Neural cell (in vitro differentiated cells): Measurements from ENCODE around the gene PMF1. TPM values are rescaled to one million over a fixed set of nuclear protein-coding genes. Genes with fewer than 3 reads are reported as not detected.
"Not testable (repeated sequence)": the region's sequence is repeated elsewhere in the genome, so short reads cannot be mapped to it uniquely, and the experiment has no call there.

Experiments used
- H2AFZ ChIP-seq: fragments of 200-600, 300-800 bp; sonication (generic), shearing (Covaris generic); 2 replicates; pipeline ENCODE4 v1.6.0; 2014; ENCODE audit warnings: low read depth, mild to moderate bottlenecking, antibody characterized with exemption, low read length, moderate library complexity
- H3F3A ChIP-seq: fragments of 200-600 bp; shearing (Covaris generic); 2 replicates; pipeline ENCODE4 v1.6.1; 2016; ENCODE audit warnings: mild to moderate bottlenecking, moderate library complexity, mixed read lengths, antibody characterized with exemption, low read length; ENCODE audit not compliant: insufficient read depth, poor library complexity, severe bottlenecking
- H3K27ac ChIP-seq: fragments of 200-600, 300-800 bp; sonication (generic), shearing (Covaris generic); 2 replicates; pipeline ENCODE4 v1.5.1; 2014; ENCODE audit warnings: mild to moderate bottlenecking, low read length, moderate library complexity
- H3K27me3 ChIP-seq: fragments of 300-800, 200-600 bp; sonication (generic), shearing (Covaris generic); 2 replicates; pipeline ENCODE4 v1.6.0; 2014; ENCODE audit warnings: mild to moderate bottlenecking, low read depth, low read length, moderate library complexity; ENCODE audit not compliant: insufficient read depth
- H3K36me3 ChIP-seq: fragments of 300-800, 200-600 bp; sonication (generic), shearing (Covaris generic); 2 replicates; pipeline ENCODE4 v1.5.1; 2014; ENCODE audit warnings: mild to moderate bottlenecking, antibody characterized with exemption, low read length, moderate library complexity; ENCODE audit not compliant: insufficient read depth
- H3K4me2 ChIP-seq: fragments of 300-800, 200-600 bp; sonication (generic), shearing (Covaris generic); 2 replicates; pipeline ENCODE4 v1.6.0; 2014; ENCODE audit warnings: mild to moderate bottlenecking, low read length
- H3K4me3 ChIP-seq: fragments of 300-800, 200-600 bp; sonication (generic), shearing (Covaris generic); 2 replicates; pipeline ENCODE4 v1.5.1; 2014; ENCODE audit warnings: mild to moderate bottlenecking, low read length, moderate library complexity
- H3K79me2 ChIP-seq: fragments of 200-600 bp; shearing (Covaris generic); replicated peaks from 2 replicates; pipeline ENCODE4 v1.6.0; 2014; ENCODE audit warnings: mild to moderate bottlenecking, low read length, moderate library complexity; ENCODE audit not compliant: insufficient read depth
- H3K9ac ChIP-seq: fragments of 300-800, 200-600 bp; sonication (generic), shearing (Covaris generic); 2 replicates; pipeline ENCODE4 v1.6.1; 2016; ENCODE audit warnings: mild to moderate bottlenecking, low read length, mixed read lengths
- H3K9me2 ChIP-seq: fragments of 200-600 bp; shearing (Covaris generic); 2 replicates; pipeline ENCODE4 v1.6.1; 2016; ENCODE audit warnings: mild to moderate bottlenecking, low read length, mixed read lengths; ENCODE audit not compliant: insufficient read depth
- H3K9me3 ChIP-seq: fragments of 200-600, 300-800 bp; sonication (generic), shearing (Covaris generic); 2 replicates; pipeline ENCODE4 v1.6.1; 2016; ENCODE audit warnings: mild to moderate bottlenecking, mixed run types, low read length, moderate library complexity, mixed read lengths
- H4K20me1 ChIP-seq: fragments of 200-600 bp; shearing (Covaris generic); 2 replicates; pipeline ENCODE4 v1.6.1; 2016; ENCODE audit warnings: mild to moderate bottlenecking, mixed run types; ENCODE audit not compliant: insufficient read depth
- EP300 ChIP-seq: fragments of 450-650 bp; conservative IDR thresholded peaks from 2 replicates; pipeline ENCODE4 v1.6.1; 2014; ENCODE audit warnings: antibody characterized with exemption, mild to moderate bottlenecking, moderate library complexity; ENCODE audit not compliant: poor library complexity, severe bottlenecking
- EZH2 ChIP-seq: fragments of 200-600, 300-800 bp; shearing (Covaris generic), sonication (generic); IDR thresholded peaks from 2 replicates; pipeline ENCODE4 v1.6.1; 2014; ENCODE audit warnings: antibody characterized with exemption, low read length, borderline replicate concordance, mild to moderate bottlenecking; ENCODE audit not compliant: insufficient read depth, poor library complexity, severe bottlenecking
- MXI1 ChIP-seq: fragments of 450-650 bp; conservative IDR thresholded peaks from 2 replicates; pipeline ENCODE4 v1.6.1; 2014; ENCODE audit warnings: antibody characterized with exemption, mild to moderate bottlenecking; ENCODE audit not compliant: poor library complexity, severe bottlenecking
- POLR2AphosphoS5 ChIP-seq: IDR thresholded peaks from 2 replicates; pipeline ENCODE4 v1.6.1; 2012
- RAD21 ChIP-seq: fragments of 450-650 bp; conservative IDR thresholded peaks from 2 replicates; pipeline ENCODE4 v1.6.1; 2014; ENCODE audit warnings: antibody characterized with exemption, mild to moderate bottlenecking, moderate library complexity
- SMC3 ChIP-seq: fragments of 450-650 bp; conservative IDR thresholded peaks from 2 replicates; pipeline ENCODE4 v1.6.1; 2014; ENCODE audit warnings: antibody characterized with exemption, mild to moderate bottlenecking, moderate library complexity; ENCODE audit not compliant: poor library complexity
- TAF1 ChIP-seq: IDR thresholded peaks from 2 replicates; pipeline ENCODE4 v1.6.1; 2012; ENCODE audit warnings: low read depth
- polyA plus RNA-seq: library from polyadenylated mRNA; depleted of rRNA; stranded (reverse); fragments of >200 nt; gene quantifications from 2 replicates; pipeline ENCODE4 v1.2.3, GENCODE V29; 2014
- TF ChIP-seq, protein P1 (sequence below): fragments of 450-650 bp; IDR thresholded peaks from 2 replicates; pipeline ENCODE4 v1.5.1; 2014; ENCODE audit warnings: antibody characterized with exemption, mild to moderate bottlenecking, moderate library complexity; ENCODE audit not compliant: poor library complexity, severe bottlenecking
- TF ChIP-seq, protein P2 (sequence below): IDR thresholded peaks from 2 replicates; pipeline ENCODE4 v1.6.1; 2012; ENCODE audit warnings: borderline replicate concordance

The PMF1 gene
- polyA plus RNA-seq, 1 donor from 2014 or later: 97.0 TPM

DNA sequence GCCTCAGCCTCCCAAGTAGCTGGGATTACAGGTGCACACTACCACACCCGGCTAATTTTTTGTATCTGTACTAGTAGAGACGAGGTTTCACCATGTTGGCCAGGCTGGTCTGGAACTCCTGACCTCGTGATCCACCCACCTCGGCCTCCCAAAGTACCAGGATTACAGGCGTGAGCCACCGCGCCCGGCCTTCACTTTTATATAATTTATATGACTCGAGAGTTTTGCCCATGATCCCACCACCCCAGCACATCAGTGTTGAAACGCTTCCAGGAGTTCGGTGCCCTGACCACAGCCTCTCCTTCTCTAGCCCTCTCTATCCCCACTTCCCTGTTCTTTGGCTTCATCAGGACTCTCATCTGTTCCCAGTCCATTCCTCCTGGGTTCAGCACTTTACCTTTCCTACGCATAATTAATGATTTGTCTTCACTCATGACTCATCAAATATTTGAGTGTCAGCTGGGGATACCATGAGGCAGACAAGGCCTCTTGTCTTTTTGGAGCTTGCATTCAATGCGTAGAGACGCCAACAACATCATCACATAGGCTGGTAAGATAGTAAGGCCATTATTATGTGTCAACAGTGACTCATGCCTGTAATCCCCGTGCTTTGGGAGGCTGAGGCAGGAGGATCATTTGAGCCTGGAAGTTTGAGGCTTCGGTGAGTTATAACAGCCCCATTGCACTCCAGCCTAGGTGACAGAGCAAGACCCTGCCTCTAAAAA is 1.4 kb downstream of the PMF1 start:
- Histone ChIP-seq H3K27me3 (no peaks in the 10 kb centered on the region), H4K20me1 (no peaks in the 10 kb centered on the region), H3K4me3 (peak overlapping the region; percentile 81), H2AFZ (no peak overlapping the region), H3K9me3 (no peaks in the 10 kb centered on the region), H3K4me2 (peak overlapping the region; percentile 94), H3F3A (no peaks in the 10 kb centered on the region), H3K9ac (peak overlapping the region; percentile 89), H3K27ac (peak overlapping the region; percentile 96), H3K9me2 (no peaks in the 10 kb centered on the region), H3K36me3 (no peaks in the 10 kb centered on the region), H3K79me2 (peaks cover 11% of the 10 kb centered on the region)
- TF ChIP-seq EP300: no peak
- TF ChIP-seq RAD21: no peak
- TF ChIP-seq EZH2: no peak
- no peak for TF ChIP-seq TAF1
- TF ChIP-seq, protein P1, sequence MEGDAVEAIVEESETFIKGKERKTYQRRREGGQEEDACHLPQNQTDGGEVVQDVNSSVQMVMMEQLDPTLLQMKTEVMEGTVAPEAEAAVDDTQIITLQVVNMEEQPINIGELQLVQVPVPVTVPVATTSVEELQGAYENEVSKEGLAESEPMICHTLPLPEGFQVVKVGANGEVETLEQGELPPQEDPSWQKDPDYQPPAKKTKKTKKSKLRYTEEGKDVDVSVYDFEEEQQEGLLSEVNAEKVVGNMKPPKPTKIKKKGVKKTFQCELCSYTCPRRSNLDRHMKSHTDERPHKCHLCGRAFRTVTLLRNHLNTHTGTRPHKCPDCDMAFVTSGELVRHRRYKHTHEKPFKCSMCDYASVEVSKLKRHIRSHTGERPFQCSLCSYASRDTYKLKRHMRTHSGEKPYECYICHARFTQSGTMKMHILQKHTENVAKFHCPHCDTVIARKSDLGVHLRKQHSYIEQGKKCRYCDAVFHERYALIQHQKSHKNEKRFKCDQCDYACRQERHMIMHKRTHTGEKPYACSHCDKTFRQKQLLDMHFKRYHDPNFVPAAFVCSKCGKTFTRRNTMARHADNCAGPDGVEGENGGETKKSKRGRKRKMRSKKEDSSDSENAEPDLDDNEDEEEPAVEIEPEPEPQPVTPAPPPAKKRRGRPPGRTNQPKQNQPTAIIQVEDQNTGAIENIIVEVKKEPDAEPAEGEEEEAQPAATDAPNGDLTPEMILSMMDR: no peak
- no peak for TF ChIP-seq SMC3
- TF ChIP-seq, protein P2, sequence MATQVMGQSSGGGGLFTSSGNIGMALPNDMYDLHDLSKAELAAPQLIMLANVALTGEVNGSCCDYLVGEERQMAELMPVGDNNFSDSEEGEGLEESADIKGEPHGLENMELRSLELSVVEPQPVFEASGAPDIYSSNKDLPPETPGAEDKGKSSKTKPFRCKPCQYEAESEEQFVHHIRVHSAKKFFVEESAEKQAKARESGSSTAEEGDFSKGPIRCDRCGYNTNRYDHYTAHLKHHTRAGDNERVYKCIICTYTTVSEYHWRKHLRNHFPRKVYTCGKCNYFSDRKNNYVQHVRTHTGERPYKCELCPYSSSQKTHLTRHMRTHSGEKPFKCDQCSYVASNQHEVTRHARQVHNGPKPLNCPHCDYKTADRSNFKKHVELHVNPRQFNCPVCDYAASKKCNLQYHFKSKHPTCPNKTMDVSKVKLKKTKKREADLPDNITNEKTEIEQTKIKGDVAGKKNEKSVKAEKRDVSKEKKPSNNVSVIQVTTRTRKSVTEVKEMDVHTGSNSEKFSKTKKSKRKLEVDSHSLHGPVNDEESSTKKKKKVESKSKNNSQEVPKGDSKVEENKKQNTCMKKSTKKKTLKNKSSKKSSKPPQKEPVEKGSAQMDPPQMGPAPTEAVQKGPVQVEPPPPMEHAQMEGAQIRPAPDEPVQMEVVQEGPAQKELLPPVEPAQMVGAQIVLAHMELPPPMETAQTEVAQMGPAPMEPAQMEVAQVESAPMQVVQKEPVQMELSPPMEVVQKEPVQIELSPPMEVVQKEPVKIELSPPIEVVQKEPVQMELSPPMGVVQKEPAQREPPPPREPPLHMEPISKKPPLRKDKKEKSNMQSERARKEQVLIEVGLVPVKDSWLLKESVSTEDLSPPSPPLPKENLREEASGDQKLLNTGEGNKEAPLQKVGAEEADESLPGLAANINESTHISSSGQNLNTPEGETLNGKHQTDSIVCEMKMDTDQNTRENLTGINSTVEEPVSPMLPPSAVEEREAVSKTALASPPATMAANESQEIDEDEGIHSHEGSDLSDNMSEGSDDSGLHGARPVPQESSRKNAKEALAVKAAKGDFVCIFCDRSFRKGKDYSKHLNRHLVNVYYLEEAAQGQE: no peak
- no peak for TF ChIP-seq MXI1
- TF ChIP-seq POLR2AphosphoS5: no peak

DNA sequence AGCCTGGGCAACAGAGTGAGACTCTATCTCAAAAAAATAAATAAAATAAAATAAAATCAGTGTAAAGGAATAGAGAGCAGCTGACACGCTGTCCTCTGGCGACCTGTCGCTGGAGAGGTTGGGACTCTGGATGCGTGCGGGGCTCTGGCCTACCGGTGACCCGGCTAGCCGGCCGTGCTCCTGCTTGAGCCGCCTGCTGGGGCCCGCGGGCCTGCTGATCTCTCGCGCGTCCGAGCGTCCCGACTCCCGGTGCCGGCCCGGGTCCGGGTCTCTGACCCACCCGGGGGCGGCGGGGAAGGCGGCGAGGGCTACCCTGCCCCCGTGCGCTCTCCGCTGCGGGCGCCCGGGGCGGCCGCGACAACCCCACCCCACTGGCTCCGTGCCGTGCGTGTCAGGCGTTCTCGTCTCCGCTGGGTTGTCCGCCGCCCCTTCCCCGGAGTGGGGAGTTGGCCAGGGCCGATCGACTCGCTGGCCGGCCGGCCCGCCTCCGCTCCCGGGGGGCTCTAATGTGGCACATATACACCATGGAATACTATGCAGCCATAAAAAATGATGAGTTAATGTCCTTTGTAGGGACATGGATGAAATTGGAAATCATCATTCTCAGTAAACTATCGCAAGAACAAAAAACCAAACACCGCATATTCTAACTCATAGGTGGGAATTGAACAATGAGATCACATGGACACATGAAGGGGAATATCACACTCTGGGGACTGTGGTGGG is 3.7 kb downstream of the PMF1 start:
- H3K79me2 ChIP-seq: peaks cover 14% of the 10 kb centered on the region
- not testable (repeated sequence) for H4K20me1 ChIP-seq, H3K9me3 ChIP-seq, H3K9me2 ChIP-seq, H3K27ac ChIP-seq, H3K4me3 ChIP-seq, H3K36me3 ChIP-seq, H2AFZ ChIP-seq, H3K9ac ChIP-seq, H3K27me3 ChIP-seq, H3K4me2 ChIP-seq, H3F3A ChIP-seq
